Liver (tissue), 9 donors: ENCODE results near the gene SH2D3C. TPM values are rescaled to one million over a fixed set of nuclear protein-coding genes. Genes with fewer than 3 reads are reported as not detected.

ENCODE experiments used
- DNase-seq: peaks from one replicate; pipeline ENCODE4 v3.0.0-alpha.2; 2017; ENCODE audit warnings: low spot score
- H3K27ac ChIP-seq, 2 donors: one replicate each; pipeline ENCODE4 v1.7.0; 2013; ENCODE audit warnings: inconsistent platforms in 2 of 2, low read length in 2 of 2, control low read depth in 1 of 2, low read depth in 1 of 2, mild to moderate bottlenecking in 1 of 2
- H3K27me3 ChIP-seq, 4 donors: one replicate each; pipeline versions ENCODE4 v1.6.1 to v1.7.0; 2013; ENCODE audit warnings: low read length in 3 of 4, inconsistent platforms in 1 of 4, mild to moderate bottlenecking in 1 of 4, moderate library complexity in 1 of 4; ENCODE audit not compliant: control insufficient read depth in 4 of 4, insufficient read depth in 4 of 4
- H3K36me3 ChIP-seq, 4 donors: one replicate each; pipeline versions ENCODE4 v1.6.1 to v1.7.0; 2013; ENCODE audit warnings: low read length in 3 of 4, mild to moderate bottlenecking in 3 of 4, low read depth in 1 of 4, moderate library complexity in 1 of 4; ENCODE audit not compliant: control insufficient read depth in 4 of 4, insufficient read depth in 3 of 4
- H3K4me1 ChIP-seq, 4 donors: one replicate each; pipeline versions ENCODE4 v1.6.1 to v1.7.0; 2013; ENCODE audit warnings: low read length in 3 of 4, mild to moderate bottlenecking in 3 of 4, moderate library complexity in 1 of 4; ENCODE audit not compliant: control insufficient read depth in 4 of 4, insufficient read depth in 4 of 4
- H3K4me3 ChIP-seq, 3 donors: one replicate each; pipeline versions ENCODE4 v1.6.1 to v1.7.0; 2013; ENCODE audit warnings: low read length in 3 of 3, control low read depth in 1 of 3, low read depth in 1 of 3, mild to moderate bottlenecking in 1 of 3
- H3K9ac ChIP-seq, 2 donors: one replicate each; pipeline ENCODE4 v1.7.0; 2013; ENCODE audit warnings: low read length in 2 of 2, mild to moderate bottlenecking in 2 of 2, moderate library complexity in 2 of 2, control low read depth in 1 of 2, low read depth in 1 of 2
- H3K9me3 ChIP-seq, 4 donors: one replicate each; pipeline versions ENCODE4 v1.6.1 to v1.7.0; 2013; ENCODE audit warnings: low read length in 3 of 4; ENCODE audit not compliant: control insufficient read depth in 4 of 4
- CTCF ChIP-seq: fragments of 150-350 bp; IDR thresholded peaks from 2 replicates; pipeline ENCODE4 v1.5.1; 2017; ENCODE audit warnings: improper control_type of control experiment, low read depth, low read length; ENCODE audit not compliant: missing input control
- EGR1 ChIP-seq, 2 donors: IDR thresholded peaks; 2 replicates each; pipeline ENCODE4 v1.6.1; 2016 to 2018; ENCODE audit warnings: antibody characterized with exemption in 2 of 2, low read depth in 2 of 2
- FOXA1 ChIP-seq: IDR thresholded peaks from 2 replicates; pipeline ENCODE4 v1.6.1; 2016; ENCODE audit warnings: antibody characterized with exemption
- FOXA2 ChIP-seq: IDR thresholded peaks from 2 replicates; pipeline ENCODE4 v1.6.1; 2016; ENCODE audit warnings: antibody characterized with exemption
- GABPA ChIP-seq, 2 donors: IDR thresholded peaks in 1 of 2; conservative IDR thresholded peaks in 1 of 2; 2 replicates each; pipeline ENCODE4 v1.6.1; 2016; ENCODE audit warnings: antibody characterized with exemption in 2 of 2, mild to moderate bottlenecking in 1 of 2, moderate library complexity in 1 of 2
- HNF4A ChIP-seq, 2 donors: conservative IDR thresholded peaks; 2 replicates each; pipeline ENCODE4 v1.6.1; 2016; ENCODE audit warnings: antibody characterized with exemption in 2 of 2, mild to moderate bottlenecking in 2 of 2
- HNF4G ChIP-seq: IDR thresholded peaks from 2 replicates; pipeline ENCODE4 v1.6.1; 2016; ENCODE audit warnings: antibody characterized with exemption
- JUND ChIP-seq, 2 donors: IDR thresholded peaks; 2 replicates each; pipeline ENCODE4 v1.6.1; 2016; ENCODE audit warnings: antibody characterized with exemption in 2 of 2
- NR2F2 ChIP-seq: IDR thresholded peaks from 2 replicates; pipeline ENCODE4 v1.6.1; 2016; ENCODE audit warnings: antibody characterized with exemption
- RAD21 ChIP-seq, 2 donors: IDR thresholded peaks; 2 replicates each; pipeline ENCODE4 v1.6.1; 2016; ENCODE audit warnings: antibody characterized with exemption in 2 of 2, mild to moderate bottlenecking in 2 of 2
- REST ChIP-seq: IDR thresholded peaks from 2 replicates; pipeline ENCODE4 v1.6.1; 2016; ENCODE audit warnings: antibody characterized with exemption, mild to moderate bottlenecking
- RXRA ChIP-seq, 2 donors: IDR thresholded peaks; 2 replicates each; pipeline ENCODE4 v1.6.1; 2017 to 2018; ENCODE audit warnings: antibody characterized with exemption in 2 of 2, mild to moderate bottlenecking in 1 of 2
- SP1 ChIP-seq: IDR thresholded peaks from 2 replicates; pipeline ENCODE4 v1.6.1; 2018; ENCODE audit warnings: antibody characterized with exemption, mild to moderate bottlenecking
- TAF1 ChIP-seq: conservative IDR thresholded peaks from 2 replicates; pipeline ENCODE4 v1.6.1; 2016; ENCODE audit warnings: antibody characterized with exemption, mild to moderate bottlenecking
- YY1 ChIP-seq: IDR thresholded peaks from 2 replicates; pipeline ENCODE4 v1.6.1; 2016; ENCODE audit warnings: antibody characterized with exemption, mild to moderate bottlenecking
- ZBTB33 ChIP-seq: IDR thresholded peaks from 2 replicates; pipeline ENCODE4 v1.6.1; 2016; ENCODE audit warnings: antibody characterized with exemption
- WGBS: extraction: QIAGEN DNeasy Blood & Tissue Kit; methylation state at CpG from one replicate; pipeline ENCODE4 v1.1.7; 2013; 5-methylcytosine and 5-hydroxymethylcytosine counted together
- polyA plus RNA-seq, 2 donors: library from polyadenylated mRNA; stranded (reverse) in 1 of 2; unstranded in 1 of 2; fragments of 200-250 nt in 1 of 2; fragments of >200 nt in 1 of 2; fragmentation: Nextera tagmentation in 1 of 2; extraction: Ambion mirVana in 1 of 2; gene quantifications; one replicate each; pipeline versions ENCODE4 v1.2.1 to v1.2.3, GENCODE V29; 2013 to 2015
- total RNA-seq, 2 donors: library from RNA; depleted of rRNA; stranded (reverse); fragments of >200 nt; gene quantifications; one replicate each; pipeline ENCODE4 v1.2.3, GENCODE V29; 2014
- TF ChIP-seq, protein P1 (sequence below): IDR thresholded peaks from 2 replicates; pipeline ENCODE4 v1.6.1; 2016; ENCODE audit warnings: antibody characterized with exemption
- TF ChIP-seq, protein P2 (sequence below): IDR thresholded peaks from 2 replicates; pipeline ENCODE4 v1.6.1; 2016; ENCODE audit warnings: antibody characterized with exemption
- donor health status: healthy.
- donor health status: healthy.
- donor health status: healthy.
- donor health status: healthy.
- donor health status: healthy.

SH2D3C gene
- total and polyA plus RNA-seq, 4 donors = 2.2 to 5.1 (median 3.9) TPM

DNA sequence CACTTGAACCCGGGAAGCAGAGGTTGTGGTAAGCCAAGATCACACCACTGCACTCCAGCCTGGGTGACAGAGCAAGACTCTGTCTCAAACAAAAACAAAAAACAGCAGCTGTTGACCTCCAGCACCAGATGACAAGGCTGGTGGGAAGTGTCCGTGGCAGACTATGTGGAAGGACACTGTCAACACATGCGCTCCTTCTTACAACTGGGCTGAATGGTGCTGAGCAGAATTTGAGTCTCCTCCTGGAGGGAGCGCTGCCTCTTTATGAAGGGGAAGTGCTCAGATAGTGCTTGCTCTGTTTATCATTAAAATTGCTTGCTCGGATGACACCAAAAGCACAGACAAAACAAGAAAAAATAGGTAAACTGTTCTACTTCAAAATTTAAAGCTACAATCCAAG is 80.9 kb downstream of the SH2D3C start:
- Histone ChIP-seq H3K27ac (no peak overlapping the region), H3K27me3 (no peaks in the 10 kb centered on the region), H3K4me1 (peaks cover 2 to 6% (median 3%) of the 10 kb centered on the region in 4 donors), H3K9ac (no peak overlapping the region), H3K36me3 (no peaks in the 10 kb centered on the region), H3K4me3 (no peak overlapping the region), H3K9me3 (no peaks in the 10 kb centered on the region)
- no peak for TF ChIP-seq JUND (IDR thresholded peaks at IDR 0.05)
- no peak for TF ChIP-seq RAD21 (IDR thresholded peaks at IDR 0.05)
- no peak for TF ChIP-seq HNF4G
- no peak for TF ChIP-seq SP1
- TF ChIP-seq REST = no peak
- no peak for TF ChIP-seq ZBTB33
- TF ChIP-seq TAF1 = no peak
- no peak for TF ChIP-seq CTCF
- TF ChIP-seq YY1 = no peak
- TF ChIP-seq GABPA (IDR thresholded peaks at IDR 0.05 in 1 of 2, conservative IDR thresholded peaks at IDR 0.05 in 1 of 2) = no peak
- TF ChIP-seq, protein P1, sequence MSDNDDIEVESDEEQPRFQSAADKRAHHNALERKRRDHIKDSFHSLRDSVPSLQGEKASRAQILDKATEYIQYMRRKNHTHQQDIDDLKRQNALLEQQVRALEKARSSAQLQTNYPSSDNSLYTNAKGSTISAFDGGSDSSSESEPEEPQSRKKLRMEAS = no peak
- TF ChIP-seq HNF4A (conservative IDR thresholded peaks at IDR 0.05) = no peak
- DNase-seq = no peak
- 76% methylated on average over 5 of the region's 5 CpGs for WGBS

DNA sequence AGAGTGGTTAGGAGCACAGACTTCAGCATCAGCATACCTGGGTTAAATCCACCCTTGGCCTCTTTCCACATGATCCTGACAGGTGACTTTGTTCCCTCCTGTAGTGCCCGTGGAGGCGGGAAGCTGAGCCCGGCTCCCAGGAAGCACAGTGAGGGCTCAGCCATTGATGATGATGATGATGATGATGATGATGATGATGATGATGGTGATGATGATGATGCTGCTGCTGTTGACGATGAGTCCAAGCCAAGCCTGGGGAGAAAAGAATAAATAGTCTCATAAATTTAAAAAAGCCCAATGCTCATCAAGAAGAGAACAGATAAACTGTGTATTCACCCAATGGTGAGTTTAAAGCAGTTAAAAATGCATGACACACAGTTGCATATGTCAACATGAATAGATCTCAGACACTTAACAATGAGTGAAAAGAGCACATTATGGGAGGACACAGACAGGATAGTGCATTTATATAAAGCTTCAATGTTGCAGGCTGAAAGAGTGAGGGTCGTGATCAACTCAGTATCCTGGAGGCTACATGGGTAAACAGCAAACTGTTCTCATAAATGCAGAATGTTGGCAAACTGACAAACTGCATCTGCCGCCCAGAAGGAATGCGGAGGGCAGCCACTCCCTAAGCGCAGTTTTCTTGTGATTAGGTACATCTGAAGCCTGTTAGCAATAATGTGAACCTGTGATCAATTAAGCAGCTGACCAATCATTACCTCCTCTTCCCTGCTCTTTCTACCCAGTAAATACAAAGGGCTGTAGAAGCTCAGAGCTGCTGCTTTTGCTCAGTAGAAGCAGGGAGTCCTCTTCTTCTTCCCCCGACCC is 83.4 kb downstream of the SH2D3C start:
- no peak for DNase-seq
- Histone ChIP-seq H3K27ac (no peak overlapping the region), H3K9me3 (no peaks in the 10 kb centered on the region), H3K9ac (no peak overlapping the region), H3K4me1 (peaks cover 2 to 6% (median 3%) of the 10 kb centered on the region in 4 donors), H3K4me3 (no peak overlapping the region), H3K27me3 (no peaks in the 10 kb centered on the region), H3K36me3 (peaks cover 0 to 5% (median 0%) of the 10 kb centered on the region in 4 donors)
- WGBS = 80% methylated on average over 9 of the region's 9 CpGs
- TF ChIP-seq NR2F2 (no peak), FOXA1 (no peak), YY1 (no peak), RXRA (IDR thresholded peaks at IDR 0.05) (no peak), REST (no peak), ZBTB33 (no peak), TAF1 (no peak), FOXA2 (no peak), HNF4A (conservative IDR thresholded peaks at IDR 0.05) (no peak), JUND (IDR thresholded peaks at IDR 0.05) (no peak), EGR1 (IDR thresholded peaks at IDR 0.05; ENCODE audit: low read depth in 2 of 2) (no peak), RAD21 (IDR thresholded peaks at IDR 0.05) (no peak)
- TF ChIP-seq, protein P2, sequence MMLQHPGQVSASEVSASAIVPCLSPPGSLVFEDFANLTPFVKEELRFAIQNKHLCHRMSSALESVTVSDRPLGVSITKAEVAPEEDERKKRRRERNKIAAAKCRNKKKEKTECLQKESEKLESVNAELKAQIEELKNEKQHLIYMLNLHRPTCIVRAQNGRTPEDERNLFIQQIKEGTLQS = no peak
